HCT116 (cell line): ENCODE data around the gene UBE2J2. TPM values are rescaled to one million over a fixed set of nuclear protein-coding genes. Genes with fewer than 3 reads are reported as not detected.

Experiments
- ATAC-seq: fragments of 200-7000 bp; cut with Tn5 transposase; 2 replicates; pipeline ENCODE4 v1.9.1; 2020; ENCODE audit warnings: mild to moderate bottlenecking, moderate library complexity
- BruUV-seq: library from RNA; stranded (reverse); fragments of 400-500 nt; replicated peaks from 2 replicates; lab custom pipeline; 2021; lab: Mats Ljungman, UMichigan
- CTCF ChIA-PET: fragments of 300-600 bp; sonication (Branson Sonifier 250); formaldehyde crosslinking; loops from one replicate; lab custom pipeline; 2021; ENCODE audit warnings: antibody characterized with exemption; lab: Charles Lee
- POLR2A ChIA-PET: fragments of 300-600, 350-600 bp; sonication (Branson Sonifier 250); formaldehyde crosslinking; loops from one replicate; lab custom pipeline; 2021; ENCODE audit warnings: antibody characterized with exemption; lab: Charles Lee
- RAD21 ChIA-PET, 2 experiments: fragments of 300-600 bp; sonication (Branson Sonifier 250); formaldehyde crosslinking; loops; one replicate each; lab custom pipeline; 2023; ENCODE audit warnings: low total read pairs in 2 of 2; ENCODE audit not compliant: uncharacterized antibody in 2 of 2, unreplicated experiment in 2 of 2, low non-redundant PET in 1 of 2; lab: Charles Lee
- DNase-seq: peaks from one replicate; pipeline ENCODE4 v3.0.0-alpha.2; 2010; ENCODE audit warnings: low read depth, low spot score
- H2AFZ ChIP-seq: fragments of 200-600 bp; shearing (Covaris generic), sonication (generic); 2 replicates; pipeline ENCODE4 v1.6.1; 2017; ENCODE audit warnings: low read depth, mixed run types, mixed read lengths, antibody characterized with exemption, low read length; ENCODE audit not compliant: poor library complexity, severe bottlenecking
- H3K27ac ChIP-seq: 2 replicates; pipeline ENCODE4 v1.5.1; 2012; ENCODE audit warnings: low read depth, low read length
- H3K27me3 ChIP-seq: fragments of 200-600 bp; sonication (generic); 2 replicates; pipeline ENCODE4 v1.6.1; 2016; ENCODE audit warnings: mixed run types, low read length, mixed read lengths; ENCODE audit not compliant: insufficient read depth
- H3K36me3 ChIP-seq, 2 experiments: fragments of 200-500 bp in 1 of 2; fragments of 200-600 bp in 1 of 2; sonication (Bioruptor generic) in 1 of 2; sonication (generic) in 1 of 2; 2 replicates each; pipeline versions ENCODE4 v1.5.1 to v1.6.1; 2014 to 2016; ENCODE audit warnings: low read length in 2 of 2, inconsistent platforms in 1 of 2, mixed read lengths in 1 of 2, mixed run types in 1 of 2; ENCODE audit not compliant: insufficient read depth in 2 of 2, control insufficient read depth in 1 of 2
- H3K4me1 ChIP-seq, 2 experiments: fragments of 200-600 bp in 1 of 2; sonication (generic) in 1 of 2; 2 replicates each; pipeline versions ENCODE4 v1.5.1 to v1.6.1; 2012 to 2017; ENCODE audit warnings: low read length in 2 of 2, inconsistent platforms in 1 of 2, mild to moderate bottlenecking in 1 of 2, mixed read lengths in 1 of 2, mixed run types in 1 of 2, moderate library complexity in 1 of 2; ENCODE audit not compliant: insufficient read depth in 2 of 2, control insufficient read depth in 1 of 2
- H3K4me2 ChIP-seq: fragments of 200-600 bp; sonication (generic); 2 replicates; pipeline ENCODE4 v1.6.1; 2017; ENCODE audit warnings: mixed run types, low read length, mixed read lengths
- H3K4me3 ChIP-seq, 2 experiments: fragments of 200-600 bp in 1 of 2; sonication (generic) in 1 of 2; replicated peaks in 1 of 2; 2 replicates each; pipeline ENCODE4 v1.5.1; 2011 to 2016; ENCODE audit warnings: low read length in 2 of 2, control low read depth in 1 of 2, low read depth in 1 of 2, mild to moderate bottlenecking in 1 of 2, mixed read lengths in 1 of 2, mixed run types in 1 of 2
- H3K79me2 ChIP-seq: fragments of 200-600 bp; sonication (generic); 2 replicates; pipeline ENCODE4 v1.6.1; 2017; ENCODE audit warnings: mild to moderate bottlenecking, mixed run types, low read length, moderate library complexity, mixed read lengths; ENCODE audit not compliant: insufficient read depth
- H3K9ac ChIP-seq: fragments of 200-600 bp; sonication (generic); 2 replicates; pipeline ENCODE4 v1.6.1; 2016; ENCODE audit warnings: low read length, mixed read lengths
- H3K9me2 ChIP-seq: fragments of 200-600 bp; sonication (generic), shearing (Covaris generic); 2 replicates; pipeline ENCODE4 v1.6.1; 2017; ENCODE audit warnings: mixed run types, mild to moderate bottlenecking, moderate library complexity; ENCODE audit not compliant: insufficient read depth
- H3K9me3 ChIP-seq, 2 experiments: fragments of 200-500 bp in 1 of 2; fragments of 200-600 bp in 1 of 2; sonication (Bioruptor generic) in 1 of 2; sonication (generic) in 1 of 2; 2 replicates each; pipeline ENCODE4 v1.6.1; 2014 to 2017; ENCODE audit warnings: low read length in 2 of 2, mixed read lengths in 2 of 2, inconsistent platforms in 1 of 2, low read depth in 1 of 2, mild to moderate bottlenecking in 1 of 2, mixed run types in 1 of 2, moderate library complexity in 1 of 2; ENCODE audit not compliant: control insufficient read depth in 1 of 2, insufficient read depth in 1 of 2
- H4K20me1 ChIP-seq: fragments of 200-600 bp; sonication (generic), shearing (Covaris generic); 2 replicates; pipeline ENCODE4 v1.6.1; 2017; ENCODE audit warnings: mixed run types, mild to moderate bottlenecking, moderate library complexity; ENCODE audit not compliant: insufficient read depth
- ATF3 ChIP-seq: IDR thresholded peaks from 2 replicates; pipeline ENCODE4 v1.6.1; 2012
- EGR1 ChIP-seq: IDR thresholded peaks from 2 replicates; pipeline ENCODE4 v1.6.1; 2012; ENCODE audit warnings: low read depth
- EZH2 ChIP-seq: fragments of 200-600 bp; sonication (generic); IDR thresholded peaks from 2 replicates; pipeline ENCODE4 v1.6.1; 2017; ENCODE audit warnings: antibody characterized with exemption, mixed run types
- EZH2phosphoT487 ChIP-seq: fragments of 200-600 bp; IDR thresholded peaks from 2 replicates; pipeline ENCODE4 v1.6.1; 2018; ENCODE audit warnings: antibody characterized with exemption, borderline replicate concordance
- FOSL1 ChIP-seq: IDR thresholded peaks from 2 replicates; pipeline ENCODE4 v1.6.1; 2012; ENCODE audit warnings: low read depth
- POLR2AphosphoS5 ChIP-seq: IDR thresholded peaks from 2 replicates; pipeline ENCODE4 v1.6.1; 2011; ENCODE audit warnings: mild to moderate bottlenecking, low read depth, low read length, moderate library complexity
- REST ChIP-seq: IDR thresholded peaks from 2 replicates; pipeline ENCODE4 v1.6.1; 2012; ENCODE audit warnings: low read depth
- SIN3A ChIP-seq: IDR thresholded peaks from 2 replicates; pipeline ENCODE4 v1.6.1; 2012; ENCODE audit warnings: low read depth
- YY1 ChIP-seq: IDR thresholded peaks from 2 replicates; pipeline ENCODE4 v1.6.1; 2011; ENCODE audit warnings: low read length, low read depth, moderate library complexity, mild to moderate bottlenecking; ENCODE audit not compliant: insufficient replicate concordance; ENCODE audit errors: extremely low read depth
- ZFX ChIP-seq: fragments of 450-650 bp; IDR thresholded peaks from 2 replicates; pipeline ENCODE4 v1.6.1; 2017
- intact Hi-C: fragments of 100-400 bp; cut with micrococcal nuclease; formaldehyde crosslinking; loops from 2 replicates; pipeline ENCODE4 v1.10.0; 2022
- total RNA-seq: library from RNA; stranded (reverse); gene quantifications from one replicate; pipeline ENCODE4 v1.2.1, GENCODE V29; 2021; ENCODE audit not compliant: unreplicated experiment

Gene UBE2J2
- total RNA-seq, 1 experiment from 2014 or later: 67.7 TPM

GRCh38 chr1:1236945-1237873 is 36.4 kb downstream of the UBE2J2 start:
- H3K4me1 ChIP-seq: peaks cover 9 to 30% of the 10 kb centered on the region in 2 experiments; a peak in 3 of 4 replicates
- no peaks in the 10 kb centered on the region for H4K20me1 ChIP-seq
- H2AFZ ChIP-seq: no peak overlapping the region
- CTCF ChIA-PET: no interaction called here
- H3K9me2 ChIP-seq: no peaks in the 10 kb centered on the region
- DNase-seq (no peak), ATAC-seq (peak; percentile 1)
- peaks cover 20% of the 10 kb centered on the region; the same call in 1 of the 2 replicates for H3K79me2 ChIP-seq
- peak overlapping the region; percentile 8; the same call in 1 of the 2 replicates for H3K27ac ChIP-seq
- intact Hi-C loops: no loop called here
- no peaks in the 10 kb centered on the region for H3K27me3 ChIP-seq
- no peaks in the 10 kb centered on the region for H3K9me3 ChIP-seq
- no peak overlapping the region for H3K4me3 ChIP-seq
- BruUV-seq: no TSS peak
- H3K36me3 ChIP-seq: no peaks in the 10 kb centered on the region
- peak overlapping the region; percentile 46 for H3K4me2 ChIP-seq
- TF ChIP-seq EZH2phosphoT487 (no peak), REST (no peak), ATF3 (no peak), POLR2AphosphoS5 (no peak; the same call in none of the 2 replicates), EGR1 (no peak), SIN3A (no peak), ZFX (no peak), EZH2 (no peak), FOSL1 (no peak), YY1 (no peak)
- TF ChIP-seq, all 23 proteins: peak for 0
- RAD21 ChIA-PET: no interaction called here
- H3K9ac ChIP-seq: no peak overlapping the region
- POLR2A ChIA-PET: no interaction called here
